HG03469 (cell line): ENCODE data around the gene AATK.

Experiments used
- ATAC-seq: cut with Tn5 transposase; IDR thresholded peaks from one replicate; pipeline ENCODE4 v1.9.1; 2021; ENCODE audit warnings: mild to moderate bottlenecking, moderate library complexity, moderate number of reproducible peaks; ENCODE audit not compliant: unreplicated experiment

AATK gene, protein sequence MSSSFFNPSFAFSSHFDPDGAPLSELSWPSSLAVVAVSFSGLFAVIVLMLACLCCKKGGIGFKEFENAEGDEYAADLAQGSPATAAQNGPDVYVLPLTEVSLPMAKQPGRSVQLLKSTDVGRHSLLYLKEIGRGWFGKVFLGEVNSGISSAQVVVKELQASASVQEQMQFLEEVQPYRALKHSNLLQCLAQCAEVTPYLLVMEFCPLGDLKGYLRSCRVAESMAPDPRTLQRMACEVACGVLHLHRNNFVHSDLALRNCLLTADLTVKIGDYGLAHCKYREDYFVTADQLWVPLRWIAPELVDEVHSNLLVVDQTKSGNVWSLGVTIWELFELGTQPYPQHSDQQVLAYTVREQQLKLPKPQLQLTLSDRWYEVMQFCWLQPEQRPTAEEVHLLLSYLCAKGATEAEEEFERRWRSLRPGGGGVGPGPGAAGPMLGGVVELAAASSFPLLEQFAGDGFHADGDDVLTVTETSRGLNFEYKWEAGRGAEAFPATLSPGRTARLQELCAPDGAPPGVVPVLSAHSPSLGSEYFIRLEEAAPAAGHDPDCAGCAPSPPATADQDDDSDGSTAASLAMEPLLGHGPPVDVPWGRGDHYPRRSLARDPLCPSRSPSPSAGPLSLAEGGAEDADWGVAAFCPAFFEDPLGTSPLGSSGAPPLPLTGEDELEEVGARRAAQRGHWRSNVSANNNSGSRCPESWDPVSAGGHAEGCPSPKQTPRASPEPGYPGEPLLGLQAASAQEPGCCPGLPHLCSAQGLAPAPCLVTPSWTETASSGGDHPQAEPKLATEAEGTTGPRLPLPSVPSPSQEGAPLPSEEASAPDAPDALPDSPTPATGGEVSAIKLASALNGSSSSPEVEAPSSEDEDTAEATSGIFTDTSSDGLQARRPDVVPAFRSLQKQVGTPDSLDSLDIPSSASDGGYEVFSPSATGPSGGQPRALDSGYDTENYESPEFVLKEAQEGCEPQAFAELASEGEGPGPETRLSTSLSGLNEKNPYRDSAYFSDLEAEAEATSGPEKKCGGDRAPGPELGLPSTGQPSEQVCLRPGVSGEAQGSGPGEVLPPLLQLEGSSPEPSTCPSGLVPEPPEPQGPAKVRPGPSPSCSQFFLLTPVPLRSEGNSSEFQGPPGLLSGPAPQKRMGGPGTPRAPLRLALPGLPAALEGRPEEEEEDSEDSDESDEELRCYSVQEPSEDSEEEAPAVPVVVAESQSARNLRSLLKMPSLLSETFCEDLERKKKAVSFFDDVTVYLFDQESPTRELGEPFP (N-terminal part only)

DNA sequence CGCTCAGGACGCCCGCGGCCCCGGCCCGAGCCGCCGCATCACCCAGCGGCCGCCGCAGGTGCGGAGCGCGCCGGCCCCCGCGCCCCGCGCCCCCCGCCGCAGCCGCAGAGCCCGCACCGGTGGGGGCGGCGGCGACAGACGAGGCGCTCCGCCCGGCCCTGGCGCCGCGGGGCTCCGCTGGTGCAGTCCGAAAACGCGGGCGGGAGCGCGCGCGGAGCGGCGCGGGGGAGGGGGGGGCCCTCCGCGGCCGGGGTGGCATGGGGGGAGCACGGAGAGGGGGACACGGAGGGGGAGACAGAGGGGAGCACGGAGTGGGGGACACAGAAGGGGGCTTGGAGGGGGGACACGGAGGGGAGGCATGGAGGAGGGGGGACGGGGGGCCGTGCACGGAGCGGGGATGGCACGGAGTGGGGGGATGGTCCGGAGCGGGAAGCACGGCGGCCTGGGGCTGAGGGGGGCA lies at the start of gene AATK:
TSS of gene AATK (minus strand) at position 189 of the 460 bp plus-strand sequence. CDS start 229 bp downstream, outside the sequence.
- ATAC-seq: no peak

DNA sequence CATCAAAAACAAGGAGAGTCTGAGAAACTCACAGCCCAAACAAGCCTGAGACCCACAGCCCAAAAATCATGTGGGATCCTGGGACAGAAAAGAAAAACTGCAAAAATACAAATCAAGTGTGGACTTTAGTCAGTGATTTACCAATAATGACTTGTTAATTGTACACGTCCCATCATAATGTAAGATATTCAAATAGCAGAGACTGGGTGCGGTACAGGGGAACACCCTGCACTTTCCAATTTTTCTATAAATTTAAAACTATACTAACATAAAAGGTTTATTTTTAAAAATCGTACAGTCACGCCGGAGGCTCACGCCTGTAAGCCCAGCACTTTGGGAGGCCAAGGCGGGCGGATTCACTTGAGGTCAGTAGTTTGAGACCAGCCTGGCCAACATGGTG lies 48.0 kb upstream of the AATK start:
- no peak for ATAC-seq

DNA sequence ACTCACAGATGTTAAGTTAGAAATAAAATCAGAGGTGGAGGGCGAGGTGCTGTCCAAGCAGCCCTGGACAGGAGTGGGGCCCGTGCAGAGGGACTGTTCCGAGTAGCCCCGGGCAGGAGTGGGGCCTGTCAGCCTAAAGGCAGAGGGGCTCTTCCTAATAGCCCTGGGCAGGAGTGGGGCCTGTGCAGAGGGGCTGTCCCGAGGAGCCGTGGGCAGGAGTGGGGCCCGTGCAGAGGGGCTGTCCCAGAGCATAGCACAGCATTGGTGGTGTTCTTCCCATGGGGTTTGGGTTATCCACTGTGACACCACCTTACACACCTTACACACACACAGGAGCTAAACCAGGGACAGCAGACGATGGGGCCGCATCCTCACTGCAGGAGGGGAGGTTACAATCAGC lies 46.3 kb upstream of the AATK start:
- ATAC-seq: no peak

DNA sequence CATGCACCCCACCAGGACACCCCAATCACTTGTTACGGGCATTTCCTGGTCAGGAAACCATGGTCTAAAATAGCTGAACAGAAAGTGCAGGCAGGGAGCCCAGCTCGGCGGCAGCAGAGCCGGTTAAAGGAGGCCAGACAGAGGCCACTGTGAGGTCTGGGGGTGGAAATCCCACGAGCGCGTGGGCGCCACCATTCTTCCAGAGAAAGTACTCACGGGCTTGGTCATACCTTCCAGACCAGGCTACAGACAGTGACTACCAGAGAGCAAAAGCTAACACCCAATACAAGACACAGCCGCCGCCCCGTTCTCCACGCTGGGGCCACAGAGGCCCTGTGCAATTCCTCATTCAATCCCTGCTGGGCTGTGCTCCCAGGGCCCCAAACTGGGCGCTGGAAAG lies 44.8 kb upstream of the AATK start:
- no peak for ATAC-seq

DNA sequence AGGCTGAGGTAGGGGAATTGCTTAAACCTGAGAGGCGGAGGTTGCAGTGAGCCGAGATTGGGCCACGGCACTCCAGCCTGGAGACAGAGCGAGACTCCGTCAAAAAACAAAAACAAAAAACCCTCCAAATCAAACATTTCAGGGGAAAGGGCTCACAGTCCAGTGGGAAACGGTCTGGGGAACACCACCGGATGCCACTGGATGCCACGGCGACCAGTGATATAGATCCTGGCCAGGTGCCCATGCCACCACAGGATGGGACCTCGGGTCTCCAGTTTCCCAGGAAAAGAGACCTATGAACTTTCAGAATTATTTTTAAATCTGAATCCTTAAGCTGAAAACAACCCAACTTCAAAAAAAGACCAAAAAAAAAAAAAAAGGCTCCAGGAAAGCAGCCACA lies 44.4 kb upstream of the AATK start:
- no peak for ATAC-seq

DNA sequence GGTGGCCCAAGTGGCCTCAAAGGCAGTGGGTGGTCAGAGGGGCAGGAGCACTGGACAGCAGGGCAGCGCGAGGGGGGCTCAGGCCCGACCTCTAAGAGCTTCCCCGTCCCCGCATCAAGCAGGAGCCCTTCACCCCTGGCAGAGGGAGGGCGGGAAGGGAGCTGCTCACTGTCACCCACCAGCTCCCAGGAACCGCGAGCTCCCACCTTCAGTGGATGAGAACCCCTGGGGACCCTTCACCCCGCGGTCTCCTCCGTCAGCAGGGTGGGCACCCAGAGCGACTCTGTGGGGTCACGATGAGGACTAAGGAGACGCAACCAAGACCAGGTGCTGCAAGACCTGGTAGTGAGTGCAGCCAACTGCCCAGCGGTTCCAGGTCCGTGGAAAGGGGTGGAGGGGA lies 43.1 kb upstream of the AATK start:
- ATAC-seq: no peak

DNA sequence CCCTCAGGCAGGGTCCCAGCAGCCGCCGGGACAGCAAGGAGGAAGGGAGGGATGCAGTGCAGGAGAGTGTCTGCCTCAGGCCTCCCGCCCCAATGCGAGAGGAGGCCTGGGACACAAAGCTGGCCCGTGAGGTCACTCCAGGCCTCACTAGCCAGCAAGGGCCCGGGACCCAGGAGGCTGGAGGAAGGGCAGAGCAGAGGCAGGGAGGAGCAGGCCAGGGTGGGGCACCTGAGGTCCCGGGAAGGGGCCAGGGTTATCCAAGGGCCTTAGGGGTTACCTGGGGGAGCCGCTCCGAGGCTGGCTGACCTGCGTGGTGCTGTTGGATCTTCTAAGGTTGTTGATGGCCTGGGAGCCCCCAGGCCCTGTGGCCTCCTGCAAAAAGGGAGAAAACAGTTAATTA lies 42.6 kb upstream of the AATK start:
- ATAC-seq: no peak

DNA sequence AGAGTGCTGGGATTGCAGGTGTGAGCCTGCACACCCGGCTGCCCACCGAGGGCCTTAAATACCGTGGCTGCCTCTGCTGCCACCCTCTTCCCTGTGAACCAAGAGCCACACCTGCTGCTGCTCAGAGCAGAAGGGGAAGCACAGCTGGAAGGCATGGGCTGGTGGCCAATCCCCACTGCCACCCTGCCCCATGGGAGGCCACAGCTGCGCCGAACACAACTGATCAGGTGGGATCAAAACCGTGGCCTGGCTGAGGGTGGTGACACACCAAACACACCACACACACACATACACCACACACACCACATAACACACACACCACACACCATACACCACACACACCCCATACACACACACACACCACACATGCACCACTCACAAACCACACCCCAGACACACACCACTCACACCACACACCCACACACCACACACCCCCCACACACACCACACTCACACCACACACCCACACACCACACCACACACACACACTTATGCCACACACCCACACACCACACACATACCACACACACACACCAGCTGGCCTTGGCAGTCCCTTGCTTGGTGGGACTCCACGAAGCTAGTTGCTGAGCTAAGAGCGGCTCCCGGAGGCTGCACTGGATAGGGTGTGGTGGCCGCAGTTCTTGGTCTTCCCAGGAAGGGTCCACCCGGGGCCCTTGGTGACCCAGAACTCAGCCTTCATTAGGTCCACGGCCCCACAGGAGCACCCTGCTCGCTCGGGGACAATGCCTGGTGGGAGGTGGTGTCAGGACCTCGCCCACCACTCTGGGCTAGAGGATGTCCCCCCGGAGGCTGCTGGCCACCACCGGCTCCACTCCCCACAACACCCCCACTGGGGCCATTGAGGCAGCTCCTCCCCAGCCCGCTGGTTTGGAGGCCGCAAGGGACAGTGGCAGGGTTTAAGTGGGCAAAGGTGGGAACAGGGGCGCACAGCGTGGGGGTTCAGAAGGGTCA lies 41.9 kb upstream of the AATK start:
- no peak for ATAC-seq

DNA sequence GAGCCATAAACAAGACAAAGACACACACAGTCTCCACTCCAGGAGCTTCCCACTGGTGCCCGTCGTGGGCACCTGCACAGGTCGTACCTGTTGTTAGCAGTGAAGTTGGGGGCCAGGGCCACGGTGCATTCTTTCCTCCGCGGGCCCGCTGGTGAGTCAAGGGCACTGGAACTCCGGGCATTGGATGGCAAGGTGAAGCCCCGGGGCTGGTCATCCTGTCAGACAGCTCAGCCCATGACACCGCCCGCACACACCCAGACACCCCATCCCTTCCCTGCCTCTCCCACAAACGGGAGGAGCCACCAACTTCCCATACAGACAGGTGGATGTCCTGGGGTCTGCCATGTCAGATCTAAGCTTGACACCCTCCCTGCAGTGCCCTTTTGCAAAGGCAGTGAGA lies 40.6 kb upstream of the AATK start:
- no peak for ATAC-seq

DNA sequence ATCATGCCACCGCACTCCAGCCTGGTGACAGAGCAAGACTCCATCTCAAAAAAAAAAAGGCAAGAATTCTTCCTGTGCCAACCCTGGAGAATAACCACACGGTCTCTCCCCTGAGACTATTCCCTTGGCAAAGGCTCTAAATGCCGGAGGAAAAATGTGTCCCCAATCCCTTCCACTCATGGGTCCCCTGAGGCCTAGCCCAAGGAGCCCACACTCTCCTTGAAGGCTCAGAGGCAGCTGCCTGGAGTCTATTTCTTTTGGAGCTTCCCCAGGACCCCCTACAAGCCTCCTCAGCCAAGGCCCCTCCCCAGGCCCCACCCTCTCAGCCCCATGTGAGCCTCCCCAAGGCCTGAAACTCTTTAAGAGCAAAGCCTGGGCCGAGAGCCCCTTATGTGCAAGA lies 40.1 kb upstream of the AATK start:
- ATAC-seq: no peak

DNA sequence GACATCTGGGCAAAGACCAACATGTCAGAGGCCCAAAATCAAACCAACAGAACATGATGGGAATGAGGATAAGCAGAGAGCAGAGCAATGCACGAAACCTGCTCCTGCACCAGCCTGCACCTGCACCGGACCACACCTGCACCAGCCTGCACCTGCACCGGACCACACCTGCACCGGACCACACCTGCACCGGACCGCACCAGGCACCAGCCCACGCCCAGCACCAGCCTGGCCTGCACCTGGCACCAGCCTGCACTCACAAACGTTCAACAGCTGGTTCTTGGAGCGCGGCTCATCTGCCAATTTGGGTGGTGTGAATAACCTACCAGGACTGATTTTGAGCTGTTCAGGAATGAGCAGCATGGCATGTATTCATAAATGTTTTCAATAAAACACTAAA lies 38.6 kb upstream of the AATK start:
- no peak for ATAC-seq

DNA sequence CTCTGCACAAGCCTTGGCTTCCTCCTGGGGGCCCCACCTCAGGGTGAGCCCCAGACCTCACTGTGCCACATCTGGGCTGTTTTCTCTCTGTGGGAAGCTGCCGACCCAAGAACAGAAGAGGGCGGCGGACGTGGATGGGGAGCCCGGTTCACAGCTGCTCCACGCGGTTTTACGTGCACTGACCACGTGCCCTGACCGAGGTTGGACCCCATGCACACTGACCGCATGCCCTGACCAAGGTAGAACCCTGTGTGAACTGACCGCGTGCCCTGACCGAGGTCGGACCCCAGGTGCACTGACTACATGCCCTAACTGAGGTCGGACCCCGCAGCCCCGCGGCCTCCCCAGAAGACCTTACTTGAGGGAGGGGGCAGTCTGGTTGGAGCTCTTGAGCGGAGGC lies 37.1 kb upstream of the AATK start:
- ATAC-seq: no peak

DNA sequence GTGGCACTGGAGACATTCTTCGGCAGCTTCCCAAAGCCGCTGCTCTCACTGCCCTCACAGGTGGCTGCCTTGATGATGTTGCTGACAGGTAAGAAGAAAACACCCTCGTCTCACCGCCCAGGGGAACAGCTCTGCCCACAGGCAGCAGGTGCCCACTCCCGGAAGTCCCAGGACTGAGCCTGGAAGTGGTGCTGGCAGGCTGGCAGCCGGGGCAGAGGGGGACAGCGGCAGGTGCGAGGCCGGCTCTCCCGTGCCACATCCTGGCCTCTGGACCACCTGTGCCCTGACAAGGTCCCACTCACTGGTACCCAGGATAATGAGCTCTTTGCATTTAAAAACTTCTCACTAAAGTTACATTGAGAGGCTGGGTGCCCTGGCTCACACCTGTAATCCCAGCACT lies 36.3 kb upstream of the AATK start:
- ATAC-seq: no peak

DNA sequence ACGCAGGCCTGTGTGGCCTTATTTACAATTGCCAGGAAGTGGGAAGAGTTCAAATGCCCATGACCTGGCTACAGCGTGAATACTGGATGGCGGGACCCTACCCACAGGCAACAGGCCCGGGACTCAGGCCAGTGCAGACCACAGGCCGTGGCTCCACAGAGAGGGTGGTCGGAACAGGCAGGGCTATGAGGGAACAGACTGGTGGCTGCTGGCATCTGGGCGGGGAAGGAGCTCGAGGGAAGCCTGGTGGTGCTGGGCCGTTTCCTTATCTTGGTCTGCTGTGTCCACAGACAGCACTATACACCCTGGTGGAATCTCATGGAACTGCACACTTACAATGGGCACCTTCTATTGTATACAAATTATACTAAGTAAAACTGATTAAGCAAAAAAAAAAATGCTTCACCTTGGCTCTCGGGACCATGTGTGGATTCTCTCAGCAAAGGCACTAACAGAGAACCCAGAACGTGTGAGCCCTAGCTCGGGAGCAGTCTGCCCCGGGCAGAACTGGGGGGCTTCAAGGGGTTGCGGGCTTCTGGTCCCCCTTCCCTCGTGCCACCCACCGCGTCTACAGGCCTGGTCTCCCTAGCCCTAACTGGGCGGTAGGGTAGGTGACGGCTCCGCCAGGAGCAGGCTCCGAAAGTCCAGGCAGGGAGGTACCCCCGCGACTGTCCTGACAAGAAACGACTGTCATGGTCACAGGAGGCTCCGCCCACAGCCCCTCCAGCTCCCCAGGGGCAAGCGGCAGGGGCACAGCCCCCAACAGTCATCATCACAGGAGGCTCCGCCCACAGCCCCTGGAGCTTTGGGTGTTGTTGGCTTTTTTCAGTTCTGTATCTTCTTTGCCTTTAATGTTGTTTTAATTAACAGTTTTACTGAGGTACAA lies 34.9 kb upstream of the AATK start:
- no peak for ATAC-seq

DNA sequence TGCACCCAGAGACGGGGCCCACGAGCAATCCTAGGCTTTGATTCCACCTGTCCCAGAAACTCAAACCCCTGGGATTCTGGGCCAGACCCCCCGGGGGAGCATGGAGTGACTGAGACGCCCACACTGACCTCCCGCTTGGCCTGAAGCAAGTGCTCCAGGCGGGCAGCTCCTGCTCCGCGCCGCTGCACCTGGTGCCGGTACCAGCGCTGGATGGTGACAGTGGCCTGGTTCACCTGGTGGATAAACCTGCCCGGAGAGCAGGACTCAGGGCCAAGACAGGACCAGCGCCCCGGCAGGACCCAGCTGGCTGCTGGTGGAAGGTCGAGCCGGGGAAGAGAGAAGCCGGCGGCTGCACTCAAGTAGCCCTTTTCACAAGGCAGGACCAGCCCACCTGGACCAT lies 34.2 kb upstream of the AATK start:
- no peak for ATAC-seq

DNA sequence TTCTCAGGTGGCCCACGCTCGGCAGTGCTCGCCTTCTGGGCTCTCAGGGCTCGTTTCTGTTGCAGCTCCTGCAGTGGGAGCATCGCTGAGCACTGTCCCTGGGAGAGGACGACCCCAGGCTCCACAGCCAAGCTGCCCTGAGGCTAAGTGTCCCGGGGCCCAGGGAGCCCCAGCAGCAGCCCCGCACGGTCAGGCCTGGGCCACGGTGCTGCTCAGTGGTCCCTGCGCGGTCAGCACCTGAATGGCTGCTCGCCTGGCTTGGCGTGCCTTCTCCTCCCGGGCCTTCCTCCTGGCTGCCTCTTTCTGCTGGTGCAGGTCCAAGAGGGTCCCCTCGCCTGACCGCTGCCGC lies 33.4 kb upstream of the AATK start:
- ATAC-seq: no peak

DNA sequence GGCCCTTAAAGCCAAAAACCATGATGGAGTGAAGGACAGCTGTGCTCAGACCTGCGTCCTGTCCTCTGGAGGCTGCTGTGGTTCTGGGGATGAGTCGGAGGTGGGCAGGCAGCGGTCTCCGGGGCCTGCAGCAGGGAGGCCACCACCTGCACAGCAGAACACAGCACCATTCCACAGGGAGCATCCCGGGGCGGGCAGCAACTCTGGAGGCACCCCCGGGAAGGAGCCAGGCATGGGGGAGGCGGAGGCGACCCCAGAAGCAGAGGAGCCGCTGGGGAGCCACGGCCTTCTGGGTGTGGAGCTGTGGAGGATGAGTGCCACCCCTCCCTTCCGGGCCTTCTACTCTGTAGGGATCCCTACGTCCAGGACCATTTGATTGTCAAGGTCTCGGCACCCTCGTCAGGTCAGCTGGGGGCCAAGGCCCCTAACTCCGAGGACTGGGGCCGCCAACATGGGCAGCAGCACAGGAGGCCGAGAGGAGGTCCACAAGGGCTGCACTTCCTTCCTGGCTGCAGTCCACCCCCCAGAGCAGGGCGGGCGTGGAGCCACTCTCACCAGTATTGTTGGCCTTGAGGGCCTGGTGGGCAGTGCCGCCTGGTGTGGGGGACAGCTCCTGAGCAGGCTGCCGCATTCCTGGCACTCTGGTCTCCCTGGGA lies 32.9 kb upstream of the AATK start:
- no peak for ATAC-seq

DNA sequence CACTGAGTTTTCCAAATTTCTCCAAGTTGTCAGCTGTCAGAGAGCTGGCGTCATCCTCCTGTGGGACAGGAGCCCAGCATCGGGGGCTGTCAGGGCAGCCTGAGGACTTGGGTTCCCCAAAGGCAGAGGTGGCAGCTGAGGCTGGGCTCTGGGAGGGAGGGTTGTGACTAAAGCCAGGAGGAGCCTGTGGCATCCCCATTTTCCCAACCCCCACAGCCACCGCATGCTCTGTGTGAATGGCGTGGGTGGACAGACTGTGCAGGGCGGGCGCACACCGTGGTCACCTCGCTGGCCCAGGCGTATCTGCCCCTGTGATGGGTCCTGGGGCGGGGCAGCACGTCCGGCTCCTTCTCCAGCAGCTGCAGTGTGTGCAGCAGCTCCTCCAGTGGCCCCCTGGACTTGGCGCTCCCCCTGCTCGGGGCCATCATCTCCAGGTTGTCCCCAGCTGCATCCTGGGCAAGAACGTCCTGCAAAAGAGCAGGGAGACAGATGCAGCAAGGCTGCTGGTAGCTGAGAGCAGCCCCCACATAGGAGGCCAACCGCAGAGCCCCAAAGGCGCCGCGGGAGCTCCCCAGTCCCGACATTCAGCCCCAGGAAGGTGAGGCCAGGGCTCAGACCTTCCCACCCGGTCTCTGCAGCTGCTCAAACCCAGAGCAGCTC lies 31.9 kb upstream of the AATK start:
- ATAC-seq: no peak
